GM23338 (cell line): Measurements from ENCODE around the gene TRPM3. TPM values are rescaled to one million over a fixed set of nuclear protein-coding genes. Genes with fewer than 3 reads are reported as not detected.

Experiments
- ATAC-seq: fragments of 200-7000 bp; cut with Tn5 transposase; 3 replicates; pipeline ENCODE4 v1.9.1; 2020
- DNase-seq: peaks from one replicate; pipeline ENCODE4 v3.0.0-alpha.2; 2015; ENCODE audit warnings: low spot score
- H2AFZ ChIP-seq: fragments of 200-600 bp; sonication (generic); 2 replicates; pipeline ENCODE4 v1.8.0; 2016; ENCODE audit warnings: antibody characterized with exemption, mild to moderate bottlenecking, moderate library complexity
- H3F3A ChIP-seq: fragments of 200-600 bp; sonication (generic); replicated peaks from 2 replicates; pipeline ENCODE4 v1.8.0; 2017; ENCODE audit warnings: antibody characterized with exemption, mixed run types, low read depth
- H3K27ac ChIP-seq: fragments of 200-600 bp; sonication (generic); 2 replicates; pipeline ENCODE4 v1.6.1; 2016; ENCODE audit warnings: low read depth
- H3K27me3 ChIP-seq: fragments of 200-600 bp; sonication (generic); 2 replicates; pipeline ENCODE4 v1.8.0; 2016; ENCODE audit warnings: mild to moderate bottlenecking, mixed run types, moderate library complexity; ENCODE audit not compliant: insufficient read depth
- H3K36me3 ChIP-seq: fragments of 200-600 bp; sonication (generic); 2 replicates; pipeline ENCODE4 v1.8.0; 2016; ENCODE audit warnings: mild to moderate bottlenecking; ENCODE audit not compliant: insufficient read depth
- H3K4me1 ChIP-seq: fragments of 200-600 bp; sonication (generic); 2 replicates; pipeline ENCODE4 v1.8.0; 2016; ENCODE audit warnings: mild to moderate bottlenecking, moderate library complexity; ENCODE audit not compliant: insufficient read depth
- H3K4me2 ChIP-seq: fragments of 200-600 bp; sonication (generic); 2 replicates; pipeline ENCODE4 v1.7.1; 2017; ENCODE audit warnings: mixed run types
- H3K4me3 ChIP-seq: fragments of 200-600 bp; sonication (generic); 2 replicates; pipeline ENCODE4 v1.6.1; 2016; ENCODE audit warnings: mixed run types
- H3K79me2 ChIP-seq: fragments of 200-600 bp; sonication (generic); replicated peaks from 2 replicates; pipeline ENCODE4 v1.8.0; 2017; ENCODE audit warnings: mild to moderate bottlenecking; ENCODE audit not compliant: insufficient read depth
- H3K9me2 ChIP-seq: fragments of 200-600 bp; sonication (generic); 2 replicates; pipeline ENCODE4 v1.8.0; 2017; ENCODE audit not compliant: insufficient read depth
- H4K20me1 ChIP-seq: fragments of 200-600 bp; sonication (generic); replicated peaks from 2 replicates; pipeline ENCODE4 v1.8.0; 2017; ENCODE audit warnings: mild to moderate bottlenecking; ENCODE audit not compliant: insufficient read depth
- H3K27ac Mint-ChIP-seq: 2 replicates; pipeline ENCODE4 v1.8.0; 2020; ENCODE audit warnings: inconsistent platforms, mild to moderate bottlenecking, moderate library complexity, mixed read lengths
- H3K27me3 Mint-ChIP-seq: 3 replicates; pipeline ENCODE4 v1.8.0; 2022; ENCODE audit warnings: low read depth, mild to moderate bottlenecking, moderate library complexity, mixed read lengths, inconsistent platforms; ENCODE audit not compliant: insufficient read depth, poor library complexity
- H3K36me3 Mint-ChIP-seq: 3 replicates; pipeline ENCODE4 v1.8.0; 2021; ENCODE audit warnings: low read depth, mild to moderate bottlenecking, inconsistent platforms, moderate library complexity, mixed read lengths
- H3K4me1 Mint-ChIP-seq: 3 replicates; pipeline ENCODE4 v1.8.0; 2020; ENCODE audit warnings: mild to moderate bottlenecking, inconsistent platforms, mixed read lengths
- H3K4me3 Mint-ChIP-seq: 3 replicates; pipeline ENCODE4 v1.8.0; 2021; ENCODE audit warnings: moderate library complexity, mild to moderate bottlenecking, inconsistent platforms, mixed read lengths
- H3K9me3 Mint-ChIP-seq: 3 replicates; pipeline ENCODE4 v1.8.0; 2020; ENCODE audit warnings: moderate library complexity, mild to moderate bottlenecking, inconsistent platforms, mixed read lengths
- CREB1 ChIP-seq: fragments of 250-450 bp; sonication (Bioruptor Pico); IDR thresholded peaks from 2 replicates; pipeline ENCODE4 v1.5.0; 2020; ENCODE audit warnings: low read depth, mild to moderate bottlenecking, moderate library complexity
- EZH2 ChIP-seq: fragments of 200-600 bp; sonication (generic); IDR thresholded peaks from one replicate; pipeline ENCODE4 v1.8.0; 2017; ENCODE audit warnings: antibody characterized with exemption, mild to moderate bottlenecking, low read depth; ENCODE audit not compliant: unreplicated experiment
- EZH2phosphoT487 ChIP-seq: fragments of 200-600 bp; sonication (generic); IDR thresholded peaks from one replicate; pipeline ENCODE4 v1.8.1; 2018; ENCODE audit warnings: antibody characterized with exemption; ENCODE audit not compliant: unreplicated experiment
- JUNB ChIP-seq: IDR thresholded peaks from one replicate; pipeline ENCODE4 v1.6.1; 2016; ENCODE audit warnings: antibody characterized with exemption; ENCODE audit not compliant: unreplicated experiment
- NANOG ChIP-seq: IDR thresholded peaks from 2 replicates; pipeline ENCODE4 v1.6.1; 2016; ENCODE audit warnings: antibody characterized with exemption, borderline replicate concordance
- POLR2AphosphoS5 ChIP-seq: IDR thresholded peaks from 2 replicates; pipeline ENCODE4 v1.6.1; 2016; ENCODE audit warnings: antibody characterized with exemption, low read depth
- STAT1 ChIP-seq: IDR thresholded peaks from one replicate; pipeline ENCODE4 v1.6.1; 2016; ENCODE audit warnings: antibody characterized with exemption; ENCODE audit not compliant: unreplicated experiment
- ZNF114 ChIP-seq: fragments of 250-450 bp; sonication (Bioruptor Pico); IDR thresholded peaks from 2 replicates; pipeline ENCODE4 v1.5.0; 2020; ENCODE audit warnings: mild to moderate bottlenecking, moderate library complexity
- ZNF331 ChIP-seq: fragments of 250-450 bp; sonication (Bioruptor Pico); IDR thresholded peaks from 2 replicates; pipeline ENCODE4 v1.5.0; 2020; ENCODE audit warnings: low read depth, mild to moderate bottlenecking, moderate library complexity
- polyA plus RNA-seq: library from polyadenylated mRNA; unstranded; fragments of >200 nt; fragmentation: Nextera tagmentation; extraction: Ambion mirVana; gene quantifications from 2 replicates; pipeline ENCODE4 v1.2.1, GENCODE V29; 2016
- total RNA-seq: library from RNA; depleted of rRNA; stranded (reverse); fragments of >200 nt; shearing (Covaris generic); gene quantifications from 2 replicates; pipeline ENCODE4 v1.2.3, GENCODE V29; 2014
- TF ChIP-seq, protein P1 (sequence below): IDR thresholded peaks from 2 replicates; pipeline ENCODE4 v1.6.1; 2016; ENCODE audit warnings: antibody characterized with exemption
- TF ChIP-seq, protein P2 (sequence below): IDR thresholded peaks from one replicate; pipeline ENCODE4 v1.6.1; 2018; ENCODE audit warnings: antibody characterized with exemption; ENCODE audit not compliant: unreplicated experiment
- TF ChIP-seq, protein P3 (sequence below), 2 experiments: fragments of 200-600 bp in 1 of 2; sonication (generic) in 1 of 2; conservative IDR thresholded peaks; 2 replicates each; pipeline versions ENCODE4 v1.5.1 to v1.6.1; 2016 to 2017; ENCODE audit warnings: antibody characterized with exemption in 2 of 2, low read depth in 2 of 2, mild to moderate bottlenecking in 2 of 2, moderate library complexity in 1 of 2

TRPM3 gene
- total and polyA plus RNA-seq, 2 experiments from 2014 or later = 2.8 to 8.2 TPM

DNA sequence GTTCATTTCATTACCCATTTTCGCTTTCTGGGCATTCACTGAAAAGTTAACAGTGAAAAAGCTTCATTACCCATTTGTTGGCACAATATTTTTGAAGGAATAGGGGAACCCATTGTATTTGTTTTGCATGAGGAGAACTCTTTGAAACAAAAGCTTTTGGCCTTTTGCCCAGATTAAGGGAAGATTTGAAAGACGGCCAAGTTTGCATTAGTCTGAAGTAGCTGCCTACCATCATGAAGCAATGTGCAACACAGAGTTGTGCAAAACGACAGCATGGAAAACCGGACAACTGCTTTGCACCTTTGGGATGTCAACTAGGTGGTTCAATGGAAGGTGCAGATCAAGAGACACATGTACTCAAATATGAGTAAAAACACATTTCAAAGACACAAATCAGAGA is 84.9 kb downstream of the TRPM3 start (continued):
- TF ChIP-seq CREB1 (CRISPR knock-in tag) (no peak), POLR2AphosphoS5 (no peak), ZNF114 (CRISPR knock-in tag) (no peak)
- TF ChIP-seq, protein P1, sequence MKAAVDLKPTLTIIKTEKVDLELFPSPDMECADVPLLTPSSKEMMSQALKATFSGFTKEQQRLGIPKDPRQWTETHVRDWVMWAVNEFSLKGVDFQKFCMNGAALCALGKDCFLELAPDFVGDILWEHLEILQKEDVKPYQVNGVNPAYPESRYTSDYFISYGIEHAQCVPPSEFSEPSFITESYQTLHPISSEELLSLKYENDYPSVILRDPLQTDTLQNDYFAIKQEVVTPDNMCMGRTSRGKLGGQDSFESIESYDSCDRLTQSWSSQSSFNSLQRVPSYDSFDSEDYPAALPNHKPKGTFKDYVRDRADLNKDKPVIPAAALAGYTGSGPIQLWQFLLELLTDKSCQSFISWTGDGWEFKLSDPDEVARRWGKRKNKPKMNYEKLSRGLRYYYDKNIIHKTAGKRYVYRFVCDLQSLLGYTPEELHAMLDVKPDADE = no peak

DNA sequence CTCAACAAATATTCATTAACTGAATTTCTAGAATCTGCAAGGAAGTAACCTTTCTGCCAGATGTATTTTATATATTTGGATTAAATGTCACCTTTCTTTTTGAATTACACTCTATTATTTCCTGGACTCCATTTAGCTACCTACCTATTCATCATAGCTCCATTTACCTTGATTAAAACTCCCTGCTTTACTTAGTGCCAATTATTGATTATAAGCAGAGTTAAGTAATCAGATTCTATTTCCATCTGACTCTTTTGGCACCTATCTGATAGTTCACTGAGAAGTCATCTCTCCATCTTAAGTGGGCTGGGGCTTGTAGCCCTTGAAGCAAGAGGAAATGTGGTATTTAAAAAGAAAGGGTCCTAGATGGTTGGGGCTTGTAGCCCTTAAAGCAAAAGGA is 88.6 kb downstream of the TRPM3 start:
- H3K79me2 ChIP-seq = no peaks in the 10 kb centered on the region
- ATAC-seq (no peak), DNase-seq (no peak)
- Mint-ChIP-seq H3K9me3 (no peaks in the 10 kb centered on the region), H3K4me3 (no peak overlapping the region), H3K36me3 (no peaks in the 10 kb centered on the region), H3K4me1 (peaks cover 12% of the 10 kb centered on the region), H3K27ac (no peak overlapping the region), H3K27me3 (no peaks in the 10 kb centered on the region)
- no peaks in the 10 kb centered on the region for H3F3A ChIP-seq
- no peaks in the 10 kb centered on the region for H3K36me3 ChIP-seq
- H3K4me3 ChIP-seq = no peak overlapping the region
- H4K20me1 ChIP-seq = no peaks in the 10 kb centered on the region
- H3K27me3 ChIP-seq = no peaks in the 10 kb centered on the region
- no peaks in the 10 kb centered on the region for H3K9me2 ChIP-seq
- H2AFZ ChIP-seq = no peak overlapping the region
- H3K27ac ChIP-seq = no peak overlapping the region
- peaks cover 8% of the 10 kb centered on the region for H3K4me1 ChIP-seq
- H3K4me2 ChIP-seq = no peak overlapping the region
- no peak for TF ChIP-seq ZNF114 (CRISPR knock-in tag)
- TF ChIP-seq, protein P1 = no peak
- no peak for TF ChIP-seq NANOG
- no peak for TF ChIP-seq STAT1
- TF ChIP-seq, protein P2, sequence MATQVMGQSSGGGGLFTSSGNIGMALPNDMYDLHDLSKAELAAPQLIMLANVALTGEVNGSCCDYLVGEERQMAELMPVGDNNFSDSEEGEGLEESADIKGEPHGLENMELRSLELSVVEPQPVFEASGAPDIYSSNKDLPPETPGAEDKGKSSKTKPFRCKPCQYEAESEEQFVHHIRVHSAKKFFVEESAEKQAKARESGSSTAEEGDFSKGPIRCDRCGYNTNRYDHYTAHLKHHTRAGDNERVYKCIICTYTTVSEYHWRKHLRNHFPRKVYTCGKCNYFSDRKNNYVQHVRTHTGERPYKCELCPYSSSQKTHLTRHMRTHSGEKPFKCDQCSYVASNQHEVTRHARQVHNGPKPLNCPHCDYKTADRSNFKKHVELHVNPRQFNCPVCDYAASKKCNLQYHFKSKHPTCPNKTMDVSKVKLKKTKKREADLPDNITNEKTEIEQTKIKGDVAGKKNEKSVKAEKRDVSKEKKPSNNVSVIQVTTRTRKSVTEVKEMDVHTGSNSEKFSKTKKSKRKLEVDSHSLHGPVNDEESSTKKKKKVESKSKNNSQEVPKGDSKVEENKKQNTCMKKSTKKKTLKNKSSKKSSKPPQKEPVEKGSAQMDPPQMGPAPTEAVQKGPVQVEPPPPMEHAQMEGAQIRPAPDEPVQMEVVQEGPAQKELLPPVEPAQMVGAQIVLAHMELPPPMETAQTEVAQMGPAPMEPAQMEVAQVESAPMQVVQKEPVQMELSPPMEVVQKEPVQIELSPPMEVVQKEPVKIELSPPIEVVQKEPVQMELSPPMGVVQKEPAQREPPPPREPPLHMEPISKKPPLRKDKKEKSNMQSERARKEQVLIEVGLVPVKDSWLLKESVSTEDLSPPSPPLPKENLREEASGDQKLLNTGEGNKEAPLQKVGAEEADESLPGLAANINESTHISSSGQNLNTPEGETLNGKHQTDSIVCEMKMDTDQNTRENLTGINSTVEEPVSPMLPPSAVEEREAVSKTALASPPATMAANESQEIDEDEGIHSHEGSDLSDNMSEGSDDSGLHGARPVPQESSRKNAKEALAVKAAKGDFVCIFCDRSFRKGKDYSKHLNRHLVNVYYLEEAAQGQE = no peak
- no peak for TF ChIP-seq CREB1 (CRISPR knock-in tag)
- TF ChIP-seq JUNB = no peak
- TF ChIP-seq, protein P3, sequence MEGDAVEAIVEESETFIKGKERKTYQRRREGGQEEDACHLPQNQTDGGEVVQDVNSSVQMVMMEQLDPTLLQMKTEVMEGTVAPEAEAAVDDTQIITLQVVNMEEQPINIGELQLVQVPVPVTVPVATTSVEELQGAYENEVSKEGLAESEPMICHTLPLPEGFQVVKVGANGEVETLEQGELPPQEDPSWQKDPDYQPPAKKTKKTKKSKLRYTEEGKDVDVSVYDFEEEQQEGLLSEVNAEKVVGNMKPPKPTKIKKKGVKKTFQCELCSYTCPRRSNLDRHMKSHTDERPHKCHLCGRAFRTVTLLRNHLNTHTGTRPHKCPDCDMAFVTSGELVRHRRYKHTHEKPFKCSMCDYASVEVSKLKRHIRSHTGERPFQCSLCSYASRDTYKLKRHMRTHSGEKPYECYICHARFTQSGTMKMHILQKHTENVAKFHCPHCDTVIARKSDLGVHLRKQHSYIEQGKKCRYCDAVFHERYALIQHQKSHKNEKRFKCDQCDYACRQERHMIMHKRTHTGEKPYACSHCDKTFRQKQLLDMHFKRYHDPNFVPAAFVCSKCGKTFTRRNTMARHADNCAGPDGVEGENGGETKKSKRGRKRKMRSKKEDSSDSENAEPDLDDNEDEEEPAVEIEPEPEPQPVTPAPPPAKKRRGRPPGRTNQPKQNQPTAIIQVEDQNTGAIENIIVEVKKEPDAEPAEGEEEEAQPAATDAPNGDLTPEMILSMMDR (conservative IDR thresholded peaks at IDR 0.05; ENCODE audit: low read depth in 2 of 2) = no peak
- no peak for TF ChIP-seq ZNF331 (CRISPR knock-in tag)
- TF ChIP-seq EZH2phosphoT487 = no peak
- no peak for TF ChIP-seq EZH2
- no peak for TF ChIP-seq POLR2AphosphoS5
